ENCODE measurements around the gene AFF4. TPM values are rescaled to one million over a fixed set of nuclear protein-coding genes. Genes with fewer than 3 reads are reported as not detected.

AFF4 gene
- total RNA-seq, 3 donors from 2014 or later (not counting 1 experiment from before 2014, with no cell fraction given) = 87.5 to 98.1 (median 90.8) TPM

DNA sequence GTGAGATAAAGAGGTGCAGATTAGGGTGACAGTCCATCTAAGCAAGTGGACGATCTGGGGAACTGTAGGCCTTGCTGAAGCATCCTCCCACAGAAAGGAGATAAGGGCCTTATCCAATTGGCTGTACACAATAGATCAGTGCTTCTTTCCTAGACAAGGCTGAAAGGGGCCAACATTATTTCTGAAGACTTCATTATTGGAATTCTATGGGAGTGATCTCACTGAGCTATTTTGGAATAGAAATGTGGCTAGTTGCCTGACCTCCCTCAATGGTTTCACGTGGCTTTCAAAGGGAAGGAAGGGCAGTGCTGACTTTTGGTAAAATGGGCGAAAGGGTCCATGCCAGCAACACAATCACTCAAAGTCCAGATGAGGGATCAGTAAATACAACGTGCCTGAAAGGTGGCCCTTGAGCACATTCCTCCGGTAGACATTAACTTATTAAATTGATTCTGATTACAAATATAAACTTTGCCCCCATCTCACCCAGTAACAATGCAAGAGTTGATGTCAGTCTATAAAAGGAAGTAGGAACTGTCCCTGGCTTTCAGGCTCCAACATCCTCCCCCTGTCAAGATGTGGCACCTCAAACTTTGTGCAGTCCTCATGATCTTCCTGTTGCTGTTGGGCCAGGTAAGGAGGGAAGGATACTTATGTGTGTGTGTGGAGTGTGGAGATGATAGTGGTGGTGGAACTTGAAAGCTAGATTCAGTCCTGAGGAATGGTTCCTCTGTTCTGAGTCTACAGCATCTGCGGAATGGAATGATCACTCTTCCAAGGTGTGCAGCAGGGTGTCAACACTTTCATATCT is 90.1 kb downstream of the AFF4 start, which contains the start of gene LEAP2:
Gene LEAP2 (plus strand): TSS at position 550 of the 811 bp plus-strand sequence. CDS start 27 bp downstream, at position 577.
- no peaks in the 10 kb centered on the region for H3K27me3 ChIP-seq (ENCODE audit: control insufficient read depth, insufficient read depth, low read length)
- 97% methylated on average over 5 of the region's 6 CpGs for WGBS (ENCODE audit: insufficient coverage)
- peaks cover 28% of the 10 kb centered on the region for H3K36me3 ChIP-seq (ENCODE audit: control insufficient read depth, insufficient read depth, low read length)
- H3K36me3 Mint-ChIP-seq = no peaks in the 10 kb centered on the region
- DNase-seq (no peak), ATAC-seq (no peak)
- H3K4me1 Mint-ChIP-seq = no peaks in the 10 kb centered on the region
- TF ChIP-seq CTCF (IDR thresholded peaks at IDR 0.05) = no peak
- no peak within 1 kb of the TSS for H3K4me3 Mint-ChIP-seq
- intact Hi-C loops (cut with micrococcal nuclease) = no loop called here
- no peaks in the 10 kb centered on the region for H3K4me1 ChIP-seq (ENCODE audit: control insufficient read depth, insufficient read depth, low read length)
- H3K27me3 Mint-ChIP-seq (ENCODE audit: low read depth in 2 of 2) = no peaks in the 10 kb centered on the region
- H3K4me3 ChIP-seq (ENCODE audit: low read length) = no peak within 1 kb of the TSS
- no peaks in the 10 kb centered on the region for H3K9me3 ChIP-seq (ENCODE audit: control insufficient read depth, insufficient read depth, low read length)
- peak within 1 kb of the TSS; percentile 21 to 32 for H3K27ac Mint-ChIP-seq
- no peak within 1 kb of the TSS for H3K27ac ChIP-seq (ENCODE audit: low read length)
- H3K9me3 Mint-ChIP-seq = no peaks in the 10 kb centered on the region

- Histone ChIP-seq H3K27ac (ENCODE audit: low read length) (no peak overlapping the region), H3K27me3 (ENCODE audit: control insufficient read depth, insufficient read depth, low read length) (no peaks in the 10 kb centered on the region), H3K36me3 (ENCODE audit: control insufficient read depth, insufficient read depth, low read length) (peaks cover 25% of the 10 kb centered on the region), H3K4me1 (ENCODE audit: control insufficient read depth, insufficient read depth, low read length) (peaks cover under 1% of the 10 kb centered on the region), H3K4me3 (ENCODE audit: low read length) (no peak overlapping the region), H3K9me3 (ENCODE audit: control insufficient read depth, insufficient read depth, low read length) (no peaks in the 10 kb centered on the region)
- Mint-ChIP-seq H3K9me3 (no peaks in the 10 kb centered on the region), H3K36me3 (no peaks in the 10 kb centered on the region), H3K27ac (peak overlapping the region; percentile 21 to 32), H3K27me3 (ENCODE audit: low read depth in 2 of 2) (no peaks in the 10 kb centered on the region), H3K4me1 (peaks cover under 1 to 1% of the 10 kb centered on the region in 2 donors), H3K4me3 (no peak overlapping the region)
- no peak for TF ChIP-seq CTCF (IDR thresholded peaks at IDR 0.05)
- WGBS (ENCODE audit: insufficient coverage) = 92% methylated on average over 1 of the region's 1 CpG
- intact Hi-C loops (cut with micrococcal nuclease) = no loop called here
- DNase-seq (no peak), ATAC-seq (no peak)
These were observed 90.7 kb downstream of the AFF4 start for GRCh38 chr5:132872788-132873118.

DNA sequence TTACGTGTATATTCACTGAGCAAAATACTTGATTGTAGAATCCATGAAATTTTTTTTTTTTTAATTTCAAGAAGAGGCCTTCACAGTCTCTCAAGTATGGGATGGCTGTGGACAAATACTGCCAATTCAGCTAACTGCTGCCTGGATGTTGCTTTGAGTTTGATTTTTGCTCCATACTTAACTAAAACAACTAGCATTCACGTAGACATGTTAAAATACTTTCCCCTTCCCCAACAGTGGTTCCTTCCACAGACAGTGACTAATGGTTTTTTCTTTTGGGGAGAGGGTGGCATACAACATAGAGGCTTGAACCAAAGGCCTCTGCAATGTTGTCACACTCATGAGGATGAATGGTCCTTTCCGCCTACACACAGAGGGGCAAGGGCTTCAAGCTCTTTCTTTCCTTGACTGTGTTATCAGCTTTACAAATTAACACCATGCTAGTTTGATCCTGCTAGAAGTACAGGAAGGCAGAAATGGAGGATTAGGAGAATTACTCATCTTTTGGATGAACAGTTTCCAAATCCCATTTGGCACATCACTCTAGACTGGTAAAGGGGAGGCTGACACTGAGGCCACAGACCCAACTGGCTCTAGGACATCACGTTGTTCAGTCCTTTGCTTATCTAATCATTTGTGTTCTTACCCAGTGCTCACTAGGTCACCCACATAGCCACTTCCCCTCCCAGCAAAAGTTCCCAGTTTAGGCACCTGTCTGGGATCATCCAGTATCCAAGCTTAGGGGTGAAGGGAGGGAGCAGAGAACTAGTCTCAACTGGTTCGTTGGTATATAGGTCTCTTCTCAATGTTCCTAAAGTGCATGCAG is 91.8 kb downstream of the AFF4 start:
- TF ChIP-seq CTCF (IDR thresholded peaks at IDR 0.05) = no peak
- Mint-ChIP-seq H3K9me3 (no peaks in the 10 kb centered on the region), H3K27ac (peak overlapping the region in 1 of 2 donors; percentile 46), H3K4me3 (no peak overlapping the region), H3K27me3 (ENCODE audit: low read depth in 2 of 2) (no peaks in the 10 kb centered on the region), H3K36me3 (no peaks in the 10 kb centered on the region), H3K4me1 (peaks cover 10 to 12% of the 10 kb centered on the region in 2 donors)
- H3K36me3 ChIP-seq (ENCODE audit: control insufficient read depth, insufficient read depth, low read length) = peaks cover 16% of the 10 kb centered on the region
- no peaks in the 10 kb centered on the region for H3K9me3 ChIP-seq (ENCODE audit: control insufficient read depth, insufficient read depth, low read length)
- H3K4me3 ChIP-seq (ENCODE audit: low read length) = no peak overlapping the region
- H3K4me1 ChIP-seq (ENCODE audit: control insufficient read depth, insufficient read depth, low read length) = peaks cover 5% of the 10 kb centered on the region
- H3K27me3 ChIP-seq (ENCODE audit: control insufficient read depth, insufficient read depth, low read length) = no peaks in the 10 kb centered on the region
- intact Hi-C loops (cut with micrococcal nuclease) = no loop called here
- no peak for DNase-seq
- no peak for ATAC-seq
- 98% methylated on average over 4 of the region's 5 CpGs for WGBS (ENCODE audit: insufficient coverage)
- no peak overlapping the region for H3K27ac ChIP-seq (ENCODE audit: low read length)
